ENCODE data around the gene GABPA. TPM values are rescaled to one million over a fixed set of nuclear protein-coding genes. Genes with fewer than 3 reads are reported as not detected.
A peak's percentile ranks its signal among the peaks of the same experiment; 100 is the strongest.

Gene GABPA
- total RNA-seq, 1 experiment from 2014 or later, result 20.4 TPM

DNA sequence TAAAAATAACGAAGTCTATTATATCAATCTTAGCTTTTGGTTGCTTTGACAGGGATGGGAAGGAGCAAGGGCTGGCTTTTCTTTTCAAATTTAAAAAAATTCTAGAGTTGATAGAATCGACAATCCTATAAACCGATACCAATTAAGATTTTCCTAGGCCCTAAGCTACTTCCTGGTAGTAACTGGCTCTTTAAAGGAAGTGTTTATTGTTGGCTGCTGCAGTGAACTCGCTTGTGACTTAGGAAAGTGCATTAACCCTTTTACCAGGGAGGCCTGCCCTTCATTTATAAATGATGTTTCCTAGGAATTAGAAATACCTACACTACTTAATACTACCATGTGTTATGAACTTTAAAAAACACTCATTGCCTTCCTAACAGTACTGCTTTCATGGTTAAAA is 33.2 kb upstream of the GABPA start:
- H3K79me1 ChIP-seq (ENCODE audit: insufficient read depth, low read depth, low read length, poor library complexity, severe bottlenecking), result no peaks in the 10 kb centered on the region
- no peak overlapping the region for H3K9ac ChIP-seq (ENCODE audit: extremely low read depth, insufficient read length, low read length)
- peaks cover 3 to 10% (median 5%) of the 10 kb centered on the region in 3 experiments; a peak in 4 of 7 replicates for H3K36me3 Mint-ChIP-seq (ENCODE audit: insufficient read depth in 1 of 3, low read depth in 3 of 3)
- peaks cover 4 to 5% of the 10 kb centered on the region in 2 experiments; a peak in 4 of 5 replicates for H3K9me3 Mint-ChIP-seq
- H3K4me1 ChIP-seq (ENCODE audit: insufficient read depth, low read length), result no peaks in the 10 kb centered on the region
- no peak overlapping the region for H4K91ac ChIP-seq (ENCODE audit: insufficient read length, low read depth, low read length)
- no CpG with 5 or more reads among the region's 4 CpGs for WGBS (ENCODE audit: extremely low coverage, insufficient read length, low lambda C conversion rate)
- no peak overlapping the region for H3K56ac ChIP-seq (ENCODE audit: insufficient read length, low read depth, low read length)
- H3K14ac ChIP-seq (ENCODE audit: insufficient read depth, low read length), result no peak overlapping the region
- H2AK5ac ChIP-seq (ENCODE audit: insufficient read length, low read length), result no peak overlapping the region
- no peak overlapping the region for H2BK12ac ChIP-seq (ENCODE audit: insufficient read length, low read depth, low read length)
- H3K27me3 Mint-ChIP-seq (ENCODE audit: low read depth), result no peaks in the 10 kb centered on the region; the same call in 1 of the 2 replicates
- no peak overlapping the region for H3K18ac ChIP-seq (ENCODE audit: insufficient read length, low read depth, low read length)
- no peak overlapping the region for H3K4me3 Mint-ChIP-seq
- no peak for DNase-seq
- H3K23me2 ChIP-seq (ENCODE audit: insufficient read length, low read depth, low read length, poor library complexity, severe bottlenecking), result no peaks in the 10 kb centered on the region
- peak overlapping the region in 1 of 3 experiments; percentile 45; a peak in 1 of 7 replicates for H3K27ac Mint-ChIP-seq
- no peak overlapping the region for H2AFZ ChIP-seq (ENCODE audit: low read length)
- no peak overlapping the region for H2BK20ac ChIP-seq (ENCODE audit: low read depth, low read length, poor library complexity, severe bottlenecking)
- H3K4me2 ChIP-seq (ENCODE audit: insufficient read depth, insufficient read length, low read length), result no peak overlapping the region
- no peak overlapping the region for H3K4ac ChIP-seq (ENCODE audit: low read depth, low read length)
- no peak overlapping the region for H3T11ph ChIP-seq (ENCODE audit: low read length)
- no peak overlapping the region for H3K23ac ChIP-seq (ENCODE audit: insufficient read length, low read depth, low read length)
- no peaks in the 10 kb centered on the region for H3K79me2 ChIP-seq (ENCODE audit: insufficient read depth, low read length)
- no peaks in the 10 kb centered on the region for H3K27me3 ChIP-seq (ENCODE audit: insufficient read depth, low read length)
- no peak overlapping the region for H4K8ac ChIP-seq (replicated peaks; ENCODE audit: insufficient read length, low read depth, low read length)
- H2BK5ac ChIP-seq (ENCODE audit: insufficient read length, low read length), result no peak overlapping the region
- no peaks in the 10 kb centered on the region for H4K20me1 ChIP-seq (ENCODE audit: control insufficient read depth, insufficient read depth, insufficient read length)
- H3K4me1 Mint-ChIP-seq, result no peaks in the 10 kb centered on the region
- no peak overlapping the region for H2BK15ac ChIP-seq (ENCODE audit: low read depth, low read length)
- H3K27ac ChIP-seq (ENCODE audit: insufficient read length, low read depth, low read length), result no peak overlapping the region
- no peak overlapping the region for H2BK120ac ChIP-seq (ENCODE audit: low read depth, low read length, poor library complexity, severe bottlenecking)
- TF ChIP-seq, protein P1, sequence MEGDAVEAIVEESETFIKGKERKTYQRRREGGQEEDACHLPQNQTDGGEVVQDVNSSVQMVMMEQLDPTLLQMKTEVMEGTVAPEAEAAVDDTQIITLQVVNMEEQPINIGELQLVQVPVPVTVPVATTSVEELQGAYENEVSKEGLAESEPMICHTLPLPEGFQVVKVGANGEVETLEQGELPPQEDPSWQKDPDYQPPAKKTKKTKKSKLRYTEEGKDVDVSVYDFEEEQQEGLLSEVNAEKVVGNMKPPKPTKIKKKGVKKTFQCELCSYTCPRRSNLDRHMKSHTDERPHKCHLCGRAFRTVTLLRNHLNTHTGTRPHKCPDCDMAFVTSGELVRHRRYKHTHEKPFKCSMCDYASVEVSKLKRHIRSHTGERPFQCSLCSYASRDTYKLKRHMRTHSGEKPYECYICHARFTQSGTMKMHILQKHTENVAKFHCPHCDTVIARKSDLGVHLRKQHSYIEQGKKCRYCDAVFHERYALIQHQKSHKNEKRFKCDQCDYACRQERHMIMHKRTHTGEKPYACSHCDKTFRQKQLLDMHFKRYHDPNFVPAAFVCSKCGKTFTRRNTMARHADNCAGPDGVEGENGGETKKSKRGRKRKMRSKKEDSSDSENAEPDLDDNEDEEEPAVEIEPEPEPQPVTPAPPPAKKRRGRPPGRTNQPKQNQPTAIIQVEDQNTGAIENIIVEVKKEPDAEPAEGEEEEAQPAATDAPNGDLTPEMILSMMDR (conservative IDR thresholded peaks at IDR 0.05), result no peak
- H3K9me3 ChIP-seq (ENCODE audit: control insufficient read depth, low read depth, low read length), result no peaks in the 10 kb centered on the region
- H4K5ac ChIP-seq (ENCODE audit: insufficient read length, low read depth, low read length), result no peak overlapping the region

All from H9 (cell line).